ENCODE results near the gene HCRTR2.
"Not testable (repeated sequence)": the region's sequence is repeated elsewhere in the genome, so short reads cannot be mapped to it uniquely, and the experiment has no call there.

HCRTR2 gene

GRCh38 chr6:55286824-55287223 is 112.5 kb downstream of the HCRTR2 start:
- no peak overlapping the region for H3K4me3 ChIP-seq (ENCODE audit: low read depth in 1 of 2, low read length in 2 of 2)
- H3K9me3 ChIP-seq (ENCODE audit: low read length): no peaks in the 10 kb centered on the region
- no peaks in the 10 kb centered on the region for H3K27me3 ChIP-seq (ENCODE audit: control insufficient read depth in 1 of 2, insufficient read depth in 2 of 2, low read length in 2 of 2)
- no peaks in the 10 kb centered on the region for H3K36me3 ChIP-seq (ENCODE audit: insufficient read depth, low read length)
- no peak overlapping the region for H3K27ac ChIP-seq (ENCODE audit: low read depth, low read length)
- no peaks in the 10 kb centered on the region for H3K4me1 ChIP-seq (ENCODE audit: insufficient read depth, low read length)
- H3K9ac ChIP-seq (ENCODE audit: low read length): no peak overlapping the region

GRCh38 chr6:55290736-55291135 is 116.4 kb downstream of the HCRTR2 start:
- no peaks in the 10 kb centered on the region for H3K36me3 ChIP-seq (ENCODE audit: insufficient read depth, low read length)
- no peak overlapping the region for H3K27ac ChIP-seq (ENCODE audit: low read depth, low read length)
- H3K9ac ChIP-seq (ENCODE audit: low read length): no peak overlapping the region
- no peaks in the 10 kb centered on the region for H3K27me3 ChIP-seq (ENCODE audit: control insufficient read depth in 1 of 2, insufficient read depth in 2 of 2, low read length in 2 of 2)
- no peak overlapping the region for H3K4me3 ChIP-seq (ENCODE audit: low read depth in 1 of 2, low read length in 2 of 2)
- H3K9me3 ChIP-seq (ENCODE audit: low read length): no peaks in the 10 kb centered on the region
- H3K4me1 ChIP-seq (ENCODE audit: insufficient read depth, low read length): no peaks in the 10 kb centered on the region

GRCh38 chr6:55293116-55293515 is 118.8 kb downstream of the HCRTR2 start:
- no peak overlapping the region for H3K9ac ChIP-seq (ENCODE audit: low read length)
- no peak overlapping the region for H3K4me3 ChIP-seq (ENCODE audit: low read depth in 1 of 2, low read length in 2 of 2)
- no peak overlapping the region for H3K27ac ChIP-seq (ENCODE audit: low read depth, low read length)

GRCh38 chr6:55297214-55297613 is 122.9 kb downstream of the HCRTR2 start:
- not testable (repeated sequence) for H3K9me3 ChIP-seq (ENCODE audit: low read length); H3K9ac ChIP-seq (ENCODE audit: low read length); H3K4me3 ChIP-seq (ENCODE audit: low read depth in 1 of 2, low read length in 2 of 2)

More at GRCh38 chr6:55293116-55293515, 118.8 kb downstream of the HCRTR2 start:
- Histone ChIP-seq H3K4me1 (ENCODE audit: insufficient read depth, low read length) (no peaks in the 10 kb centered on the region), H3K27me3 (ENCODE audit: control insufficient read depth in 1 of 2, insufficient read depth in 2 of 2, low read length in 2 of 2) (no peaks in the 10 kb centered on the region), H3K36me3 (ENCODE audit: insufficient read depth, low read length) (no peaks in the 10 kb centered on the region), H3K9me3 (ENCODE audit: low read length) (no peaks in the 10 kb centered on the region)

GRCh38 chr6:55299286-55299985 is 125.1 kb downstream of the HCRTR2 start:
- Histone ChIP-seq H3K27ac (ENCODE audit: low read depth, low read length) (no peak overlapping the region), H3K9me3 (ENCODE audit: low read length) (no peaks in the 10 kb centered on the region), H3K4me3 (ENCODE audit: low read depth in 1 of 2, low read length in 2 of 2) (no peak overlapping the region), H3K4me1 (ENCODE audit: insufficient read depth, low read length) (no peaks in the 10 kb centered on the region), H3K9ac (ENCODE audit: low read length) (no peak overlapping the region), H3K36me3 (ENCODE audit: insufficient read depth, low read length) (no peaks in the 10 kb centered on the region), H3K27me3 (ENCODE audit: control insufficient read depth in 1 of 2, insufficient read depth in 2 of 2, low read length in 2 of 2) (no peaks in the 10 kb centered on the region)

More at GRCh38 chr6:55297214-55297613, 122.9 kb downstream of the HCRTR2 start:
- H3K4me1 ChIP-seq (ENCODE audit: insufficient read depth, low read length); H3K36me3 ChIP-seq (ENCODE audit: insufficient read depth, low read length); H3K27me3 ChIP-seq (ENCODE audit: control insufficient read depth in 1 of 2, insufficient read depth in 2 of 2, low read length in 2 of 2); H3K27ac ChIP-seq (ENCODE audit: low read depth, low read length): not testable (repeated sequence)

DNA sequence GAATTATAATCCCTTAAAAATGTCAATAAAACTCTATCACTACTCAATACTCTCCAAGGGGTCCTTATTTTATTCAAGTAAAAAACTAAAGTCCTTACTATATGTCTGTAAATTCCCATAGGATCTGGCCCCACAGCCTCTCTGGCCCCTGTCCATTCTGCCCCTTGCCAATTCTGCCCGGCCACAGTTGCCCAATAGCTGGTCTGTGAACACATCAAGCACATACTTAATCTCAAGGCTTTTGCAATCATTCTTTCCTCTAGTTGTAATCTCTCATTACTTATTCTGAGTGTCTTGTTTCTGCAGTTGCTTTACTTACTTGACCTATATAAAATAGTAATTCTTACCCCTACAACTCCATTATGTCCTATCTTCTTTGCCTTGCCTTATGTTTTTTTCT is 130.4 kb downstream of the HCRTR2 start:
- Histone ChIP-seq H3K9me3 (ENCODE audit: low read length) (no peaks in the 10 kb centered on the region), H3K36me3 (ENCODE audit: insufficient read depth, low read length) (no peaks in the 10 kb centered on the region), H3K4me1 (ENCODE audit: insufficient read depth, low read length) (no peaks in the 10 kb centered on the region), H3K4me3 (ENCODE audit: low read depth in 1 of 2, low read length in 2 of 2) (no peak overlapping the region), H3K27ac (ENCODE audit: low read depth, low read length) (no peak overlapping the region), H3K9ac (ENCODE audit: low read length) (no peak overlapping the region), H3K27me3 (ENCODE audit: control insufficient read depth in 1 of 2, insufficient read depth in 2 of 2, low read length in 2 of 2) (no peaks in the 10 kb centered on the region)

DNA sequence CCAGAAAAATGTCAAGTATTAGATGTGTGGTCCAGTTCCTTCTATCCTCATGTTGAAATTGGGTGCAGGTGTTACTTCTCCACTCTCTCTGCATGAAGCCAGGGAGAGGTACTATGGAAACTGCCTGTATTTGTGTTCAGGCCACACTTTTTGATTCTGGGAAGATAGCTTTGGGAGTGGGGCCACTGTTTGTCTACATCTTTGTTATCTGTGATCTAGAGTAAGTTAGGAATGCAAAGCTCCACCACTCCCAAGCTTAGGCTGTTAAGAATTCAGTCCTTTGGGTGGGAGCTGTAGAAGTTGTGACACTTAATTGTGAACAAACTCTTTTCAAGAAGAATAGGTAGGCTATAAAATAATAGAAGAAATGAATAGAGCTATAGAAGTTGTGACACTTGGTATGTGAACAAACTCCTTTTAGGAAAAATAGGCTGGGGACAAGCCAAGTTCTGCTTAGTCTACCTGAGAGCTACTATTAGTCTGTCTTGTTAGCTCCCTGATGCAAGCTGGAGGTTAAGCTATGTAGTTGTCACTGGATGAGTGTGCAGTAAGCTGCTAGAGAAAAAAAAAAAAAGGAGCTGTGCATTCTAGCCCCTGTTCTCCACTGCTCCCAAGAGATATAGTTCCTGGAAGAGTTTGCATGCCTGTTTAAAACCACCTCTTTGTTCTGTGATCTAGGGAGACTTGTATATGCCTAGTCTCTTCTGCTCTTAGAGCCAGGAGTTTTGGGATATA is 145.8 kb downstream of the HCRTR2 start:
- Histone ChIP-seq H3K36me3 (ENCODE audit: insufficient read depth, low read length) (no peaks in the 10 kb centered on the region), H3K9ac (ENCODE audit: low read length) (no peak overlapping the region), H3K9me3 (ENCODE audit: low read length) (no peaks in the 10 kb centered on the region), H3K27ac (ENCODE audit: low read depth, low read length) (no peak overlapping the region), H3K4me1 (ENCODE audit: insufficient read depth, low read length) (no peaks in the 10 kb centered on the region), H3K27me3 (ENCODE audit: control insufficient read depth in 1 of 2, insufficient read depth in 2 of 2, low read length in 2 of 2) (no peaks in the 10 kb centered on the region), H3K4me3 (ENCODE audit: low read depth in 1 of 2, low read length in 2 of 2) (no peak overlapping the region)

- no peaks in the 10 kb centered on the region for H3K36me3 ChIP-seq (ENCODE audit: insufficient read depth, low read length)
- no peaks in the 10 kb centered on the region for H3K27me3 ChIP-seq (ENCODE audit: control insufficient read depth in 1 of 2, insufficient read depth in 2 of 2, low read length in 2 of 2)
- H3K9me3 ChIP-seq (ENCODE audit: low read length): no peaks in the 10 kb centered on the region
- no peak overlapping the region for H3K4me3 ChIP-seq (ENCODE audit: low read depth in 1 of 2, low read length in 2 of 2)
- H3K4me1 ChIP-seq (ENCODE audit: insufficient read depth, low read length): no peaks in the 10 kb centered on the region
- H3K27ac ChIP-seq (ENCODE audit: low read depth, low read length): no peak overlapping the region
- H3K9ac ChIP-seq (ENCODE audit: low read length): no peak overlapping the region
Measured at GRCh38 chr6:55320696-55321086, 146.4 kb downstream of the HCRTR2 start.

DNA sequence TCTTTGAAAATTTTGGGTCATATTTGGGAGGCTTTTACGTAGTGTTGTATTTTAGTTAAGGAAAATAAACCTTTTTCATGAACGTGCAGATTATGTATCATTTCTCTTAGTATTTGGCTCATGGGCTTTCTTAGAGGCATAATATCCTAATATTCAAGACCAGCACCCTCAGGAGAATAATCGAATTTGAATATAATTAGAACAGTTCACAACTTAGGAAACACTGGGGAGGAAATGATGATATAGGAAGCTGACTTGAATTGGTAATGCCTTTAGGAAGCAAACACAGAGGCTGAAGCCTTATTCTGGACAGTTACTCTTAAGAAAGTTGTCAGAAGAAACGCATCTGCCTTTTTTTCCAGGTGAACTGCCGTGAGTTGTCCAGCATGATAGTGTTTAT is 152.9 kb downstream of the HCRTR2 start, which contains the start of gene GFRAL:
TSS of gene GFRAL (plus strand) at position 301 of the 400 bp plus-strand sequence. CDS start at position 387, 86 bp downstream.
- Histone ChIP-seq H3K36me3 (ENCODE audit: insufficient read depth, low read length) (no peaks in the 10 kb centered on the region), H3K4me1 (ENCODE audit: insufficient read depth, low read length) (no peaks in the 10 kb centered on the region), H3K27me3 (ENCODE audit: control insufficient read depth in 1 of 2, insufficient read depth in 2 of 2, low read length in 2 of 2) (no peaks in the 10 kb centered on the region), H3K9ac (ENCODE audit: low read length) (no peak within 1 kb of the TSS), H3K9me3 (ENCODE audit: low read length) (no peaks in the 10 kb centered on the region), H3K27ac (ENCODE audit: low read depth, low read length) (no peak within 1 kb of the TSS), H3K4me3 (ENCODE audit: low read depth in 1 of 2, low read length in 2 of 2) (no peak within 1 kb of the TSS)
